Middle frontal gyrus (tissue), 1 donor: ENCODE measurements around the gene NARF.
A peak's percentile ranks its signal among the peaks of the same experiment; 100 is the strongest.
"Not testable (repeated sequence)": the region's sequence is repeated elsewhere in the genome, so short reads cannot be mapped to it uniquely, and the experiment has no call there.

Experiments used
- DNase-seq: peaks from one replicate; pipeline ENCODE4 v3.0.0-alpha.2; 2015; ENCODE audit warnings: low spot score; ENCODE audit errors: extremely low spot score

The NARF gene

GRCh38 chr17:82496529-82497434, 38.2 kb downstream of the NARF start:
- DNase-seq = peak; percentile 96

GRCh38 chr17:82497483-82498405, 39.2 kb downstream of the NARF start:
- no peak for DNase-seq

GRCh38 chr17:82502207-82502606, 43.7 kb downstream of the NARF start:
- no peak for DNase-seq

GRCh38 chr17:82503094-82503727, 44.7 kb downstream of the NARF start:
- no peak for DNase-seq

GRCh38 chr17:82503728-82504308, 45.3 kb downstream of the NARF start:
- DNase-seq = no peak

GRCh38 chr17:82505296-82505695, 46.8 kb downstream of the NARF start:
- DNase-seq = no peak

GRCh38 chr17:82506402-82506801, 47.9 kb downstream of the NARF start:
- DNase-seq = not testable (repeated sequence)

GRCh38 chr17:82507631-82508175, 49.2 kb downstream of the NARF start:
- no peak for DNase-seq

GRCh38 chr17:82511642-82512041, 53.1 kb downstream of the NARF start:
- DNase-seq = not testable (repeated sequence)

- DNase-seq = not testable (repeated sequence)
Observed at GRCh38 chr17:82513864-82514263, 55.3 kb downstream of the NARF start.

- DNase-seq = no peak
Observed at GRCh38 chr17:82517230-82517865, 58.8 kb downstream of the NARF start.

GRCh38 chr17:82518826-82519810, 60.6 kb downstream of the NARF start, which contains the start of gene FOXK2:
TSS of gene FOXK2 (plus strand) at chr17:82519732. CDS start at chr17:82519889, 157 bp downstream.
- peak; percentile 89 for DNase-seq

GRCh38 chr17:82519971-82520903, 61.7 kb downstream of the NARF start:
- no peak for DNase-seq

GRCh38 chr17:82524540-82524939, 66.0 kb downstream of the NARF start:
- DNase-seq = no peak

GRCh38 chr17:82525712-82526111, 67.2 kb downstream of the NARF start:
- no peak for DNase-seq

GRCh38 chr17:82527898-82528297, 69.4 kb downstream of the NARF start:
- DNase-seq = peak; percentile 9

- no peak for DNase-seq
Observed at GRCh38 chr17:82528484-82529265, 70.1 kb downstream of the NARF start.
